Sigmoid colon (tissue), 7 donors: ENCODE data around the gene BMP10. TPM values are rescaled to one million over a fixed set of nuclear protein-coding genes. Genes with fewer than 3 reads are reported as not detected.

ENCODE experiments used
- DNase-seq: peaks from one replicate; pipeline ENCODE4 v3.0.0-alpha.2; 2019
- H3K27ac ChIP-seq, 4 donors: fragments of 200-600 bp; sonication (generic); one replicate each; pipeline ENCODE4 v1.5.1; 2016 to 2019; ENCODE audit warnings: mild to moderate bottlenecking in 1 of 4
- H3K27me3 ChIP-seq, 3 donors: fragments of 200-600 bp; sonication (generic); one replicate each; pipeline ENCODE4 v1.5.1; 2019; ENCODE audit warnings: mild to moderate bottlenecking in 1 of 3
- H3K36me3 ChIP-seq, 4 donors: fragments of 200-600 bp; sonication (generic); one replicate each; pipeline ENCODE4 v1.5.1; 2016 to 2019
- H3K4me1 ChIP-seq, 4 donors: fragments of 200-600 bp; sonication (generic); one replicate each; pipeline ENCODE4 v1.5.1; 2017 to 2019
- H3K4me3 ChIP-seq, 4 donors: fragments of 200-600 bp; sonication (generic); one replicate each; pipeline ENCODE4 v1.5.1; 2017 to 2019; ENCODE audit warnings: mild to moderate bottlenecking in 2 of 4, moderate library complexity in 1 of 4
- H3K9me3 ChIP-seq, 4 donors: fragments of 200-600 bp in 3 of 4; sonication (generic) in 3 of 4; one replicate each; pipeline versions ENCODE4 v1.5.1 to v1.6.1; 2013 to 2019
- EP300 ChIP-seq, 4 donors: sonication (generic); formaldehyde crosslinking; IDR thresholded peaks; one replicate each; pipeline ENCODE4 v1.6.1; 2017; ENCODE audit warnings: antibody characterized with exemption in 4 of 4
- POLR2A ChIP-seq, 2 donors: fragments of 450-650 bp; IDR thresholded peaks; one replicate each; pipeline ENCODE4 v1.6.1; 2016; ENCODE audit warnings: antibody characterized with exemption in 2 of 2, mild to moderate bottlenecking in 2 of 2, moderate library complexity in 2 of 2
- POLR2AphosphoS5 ChIP-seq, 4 donors: sonication (generic); formaldehyde crosslinking; IDR thresholded peaks; one replicate each; pipeline ENCODE4 v1.6.1; 2017; ENCODE audit warnings: antibody characterized with exemption in 4 of 4
- WGBS, 2 donors: extraction: QIAGEN DNeasy Blood & Tissue Kit; methylation state at CpG; one replicate each; pipeline ENCODE4 v1.1.7; 2013; 5-methylcytosine and 5-hydroxymethylcytosine counted together
- intact Hi-C: fragments of 100-400 bp; cut with DNase I; formaldehyde crosslinking; loops from one replicate; pipeline ENCODE4 v1.15.1; 2023
- polyA plus RNA-seq, 3 donors: library from polyadenylated mRNA; stranded (reverse); fragments of 200-250 nt; gene quantifications; one replicate each; pipeline ENCODE4 v1.2.3, GENCODE V29; 2013
- total RNA-seq, 4 donors: library from RNA; depleted of rRNA; stranded (reverse); fragments of >200 nt; gene quantifications; one replicate each; pipeline ENCODE4 v1.1.0, GENCODE V29; 2016
- TF ChIP-seq, protein P1 (sequence below), 4 experiments: fragments of 450-650 bp in 3 of 4; fragments of 200-600 bp in 1 of 4; IDR thresholded peaks; one replicate each; pipeline ENCODE4 v1.5.1; 2016 to 2019; ENCODE audit warnings: antibody characterized with exemption in 4 of 4, mild to moderate bottlenecking in 3 of 4, moderate library complexity in 2 of 4
- donor health status: healthy with polysubstance abuse.
- donor health status: Bipolar disorder and iron deficiency.
- donor health status: healthy.

Gene BMP10
- total and polyA plus RNA-seq, 7 donors, result not detected

DNA sequence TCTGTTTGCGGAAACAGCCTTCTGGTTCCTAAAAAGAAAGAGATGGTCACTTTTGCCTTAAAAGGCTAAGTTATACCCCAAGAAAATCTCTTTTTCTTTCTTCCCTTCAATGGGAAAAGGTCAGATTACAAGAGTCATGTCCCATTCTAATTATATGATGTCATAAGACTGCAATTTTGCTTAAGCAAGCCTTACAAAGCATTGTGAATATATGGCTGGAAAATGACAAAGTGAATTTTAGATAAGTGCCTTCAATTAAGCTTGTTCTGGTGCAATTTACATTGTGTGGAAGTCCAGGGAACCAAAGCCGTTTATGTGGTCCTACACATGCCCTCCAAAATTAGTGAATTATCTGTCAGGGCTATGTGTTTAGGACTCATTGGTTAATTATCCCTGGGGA lies 7.6 kb upstream of the BMP10 start:
- Histone ChIP-seq H3K36me3 (no peaks in the 10 kb centered on the region), H3K9me3 (no peaks in the 10 kb centered on the region), H3K27ac (no peak overlapping the region), H3K4me3 (no peak overlapping the region), H3K4me1 (peaks cover 0 to 14% (median 4%) of the 10 kb centered on the region in 4 donors), H3K27me3 (no peaks in the 10 kb centered on the region)
- no peak for TF ChIP-seq POLR2A (IDR thresholded peaks at IDR 0.05)
- no peak for TF ChIP-seq POLR2AphosphoS5 (IDR thresholded peaks at IDR 0.05)
- TF ChIP-seq, protein P1, sequence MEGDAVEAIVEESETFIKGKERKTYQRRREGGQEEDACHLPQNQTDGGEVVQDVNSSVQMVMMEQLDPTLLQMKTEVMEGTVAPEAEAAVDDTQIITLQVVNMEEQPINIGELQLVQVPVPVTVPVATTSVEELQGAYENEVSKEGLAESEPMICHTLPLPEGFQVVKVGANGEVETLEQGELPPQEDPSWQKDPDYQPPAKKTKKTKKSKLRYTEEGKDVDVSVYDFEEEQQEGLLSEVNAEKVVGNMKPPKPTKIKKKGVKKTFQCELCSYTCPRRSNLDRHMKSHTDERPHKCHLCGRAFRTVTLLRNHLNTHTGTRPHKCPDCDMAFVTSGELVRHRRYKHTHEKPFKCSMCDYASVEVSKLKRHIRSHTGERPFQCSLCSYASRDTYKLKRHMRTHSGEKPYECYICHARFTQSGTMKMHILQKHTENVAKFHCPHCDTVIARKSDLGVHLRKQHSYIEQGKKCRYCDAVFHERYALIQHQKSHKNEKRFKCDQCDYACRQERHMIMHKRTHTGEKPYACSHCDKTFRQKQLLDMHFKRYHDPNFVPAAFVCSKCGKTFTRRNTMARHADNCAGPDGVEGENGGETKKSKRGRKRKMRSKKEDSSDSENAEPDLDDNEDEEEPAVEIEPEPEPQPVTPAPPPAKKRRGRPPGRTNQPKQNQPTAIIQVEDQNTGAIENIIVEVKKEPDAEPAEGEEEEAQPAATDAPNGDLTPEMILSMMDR (IDR thresholded peaks at IDR 0.05), result no peak
- no peak for TF ChIP-seq EP300 (IDR thresholded peaks at IDR 0.05)
- 78 to 90% methylated on average over 2 of the region's 2 CpGs for WGBS, 2 donors
- intact Hi-C loops, result no loop called here
- DNase-seq, result no peak

GRCh38 chr2:68878071-68878711 lies 7.0 kb upstream of the BMP10 start:
- no peak overlapping the region for H3K27ac ChIP-seq
- no peaks in the 10 kb centered on the region for H3K36me3 ChIP-seq
- H3K9me3 ChIP-seq, result no peaks in the 10 kb centered on the region
- intact Hi-C loops, result no loop called here
- no peaks in the 10 kb centered on the region for H3K27me3 ChIP-seq
- H3K4me3 ChIP-seq, result no peak overlapping the region
- H3K4me1 ChIP-seq, result peaks cover 0 to 14% (median 4%) of the 10 kb centered on the region in 4 donors
- DNase-seq, result no peak
- TF ChIP-seq POLR2A (IDR thresholded peaks at IDR 0.05), result no peak
- TF ChIP-seq, protein P1 (IDR thresholded peaks at IDR 0.05), result no peak
- no peak for TF ChIP-seq POLR2AphosphoS5 (IDR thresholded peaks at IDR 0.05)
- no peak for TF ChIP-seq EP300 (IDR thresholded peaks at IDR 0.05)
- 75 to 82% methylated on average over 6 of the region's 6 CpGs for WGBS, 2 donors

DNA sequence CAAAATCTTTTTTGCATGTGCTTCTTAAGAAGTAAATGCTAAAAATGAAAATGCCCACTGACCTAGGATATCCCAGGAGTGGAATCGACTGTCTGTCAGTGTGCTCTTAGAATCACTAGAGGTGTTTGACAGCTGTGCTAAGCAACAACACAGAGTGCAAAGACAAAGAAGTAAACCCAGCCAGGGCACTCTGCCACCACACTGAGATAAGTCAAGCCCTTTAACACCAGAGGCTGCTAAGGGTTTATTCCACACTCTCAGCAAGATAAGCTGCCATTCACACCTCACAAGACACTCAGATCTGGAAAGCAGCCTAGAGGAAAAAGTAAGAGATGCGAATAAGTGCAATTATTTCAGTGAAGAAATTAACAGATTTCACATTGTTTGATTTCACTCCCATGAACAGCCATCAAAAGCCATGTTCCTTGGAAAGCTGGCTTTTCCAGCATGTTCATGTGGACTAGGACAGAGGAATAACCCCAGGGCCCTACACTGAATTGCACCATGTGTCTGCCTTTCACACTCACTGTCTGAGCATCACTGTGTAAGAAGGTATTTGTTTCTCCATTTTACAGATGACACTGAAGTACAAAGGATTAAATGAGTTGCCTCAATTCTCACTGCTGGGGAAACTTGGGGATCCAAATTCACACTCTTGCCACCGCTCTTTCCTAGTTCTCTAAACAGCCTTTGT lies 6.0 kb upstream of the BMP10 start:
- Histone ChIP-seq H3K9me3 (no peaks in the 10 kb centered on the region), H3K4me1 (peaks cover 0 to 14% (median 4%) of the 10 kb centered on the region in 4 donors), H3K4me3 (no peak overlapping the region), H3K36me3 (no peaks in the 10 kb centered on the region), H3K27ac (no peak overlapping the region), H3K27me3 (no peaks in the 10 kb centered on the region)
- intact Hi-C loops, result no loop called here
- TF ChIP-seq POLR2AphosphoS5 (IDR thresholded peaks at IDR 0.05) (no peak), POLR2A (IDR thresholded peaks at IDR 0.05) (no peak), EP300 (IDR thresholded peaks at IDR 0.05) (no peak)
- TF ChIP-seq, protein P1 (IDR thresholded peaks at IDR 0.05), result no peak
- DNase-seq, result no peak
- 71 to 86% methylated on average over 3 of the region's 3 CpGs for WGBS, 2 donors

DNA sequence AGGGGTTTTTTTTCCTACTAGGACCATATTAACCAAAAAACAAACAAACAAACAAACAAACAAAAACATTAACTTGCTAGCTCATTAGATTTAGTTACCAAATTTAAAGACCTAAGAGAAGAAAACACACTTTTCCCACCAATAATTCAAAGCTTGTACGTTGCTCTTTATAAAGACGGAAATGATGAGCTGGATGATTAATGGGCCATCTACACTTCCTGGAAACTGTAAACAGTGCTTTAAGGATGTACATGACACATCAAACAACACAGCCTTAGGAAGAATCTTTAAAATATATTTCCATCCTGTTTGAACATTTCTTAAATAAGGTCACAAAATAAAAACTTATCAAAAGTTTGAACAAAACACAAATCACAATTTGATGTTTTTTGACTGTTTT lies 982 bp downstream of the BMP10 start:
- no peak overlapping the region for H3K4me3 ChIP-seq
- TF ChIP-seq EP300 (IDR thresholded peaks at IDR 0.05) (no peak), POLR2A (IDR thresholded peaks at IDR 0.05) (no peak), POLR2AphosphoS5 (IDR thresholded peaks at IDR 0.05) (no peak)
- TF ChIP-seq, protein P1 (IDR thresholded peaks at IDR 0.05), result no peak
- H3K27me3 ChIP-seq, result no peaks in the 10 kb centered on the region
- H3K9me3 ChIP-seq, result no peaks in the 10 kb centered on the region
- 59 to 73% methylated on average over 2 of the region's 2 CpGs for WGBS, 2 donors
- no peaks in the 10 kb centered on the region for H3K4me1 ChIP-seq
- DNase-seq, result no peak
- no peak overlapping the region for H3K27ac ChIP-seq
- H3K36me3 ChIP-seq, result no peaks in the 10 kb centered on the region
- intact Hi-C loops, result no loop called here
